Measurements from ENCODE around the gene CRIM1.

The CRIM1 gene

DNA sequence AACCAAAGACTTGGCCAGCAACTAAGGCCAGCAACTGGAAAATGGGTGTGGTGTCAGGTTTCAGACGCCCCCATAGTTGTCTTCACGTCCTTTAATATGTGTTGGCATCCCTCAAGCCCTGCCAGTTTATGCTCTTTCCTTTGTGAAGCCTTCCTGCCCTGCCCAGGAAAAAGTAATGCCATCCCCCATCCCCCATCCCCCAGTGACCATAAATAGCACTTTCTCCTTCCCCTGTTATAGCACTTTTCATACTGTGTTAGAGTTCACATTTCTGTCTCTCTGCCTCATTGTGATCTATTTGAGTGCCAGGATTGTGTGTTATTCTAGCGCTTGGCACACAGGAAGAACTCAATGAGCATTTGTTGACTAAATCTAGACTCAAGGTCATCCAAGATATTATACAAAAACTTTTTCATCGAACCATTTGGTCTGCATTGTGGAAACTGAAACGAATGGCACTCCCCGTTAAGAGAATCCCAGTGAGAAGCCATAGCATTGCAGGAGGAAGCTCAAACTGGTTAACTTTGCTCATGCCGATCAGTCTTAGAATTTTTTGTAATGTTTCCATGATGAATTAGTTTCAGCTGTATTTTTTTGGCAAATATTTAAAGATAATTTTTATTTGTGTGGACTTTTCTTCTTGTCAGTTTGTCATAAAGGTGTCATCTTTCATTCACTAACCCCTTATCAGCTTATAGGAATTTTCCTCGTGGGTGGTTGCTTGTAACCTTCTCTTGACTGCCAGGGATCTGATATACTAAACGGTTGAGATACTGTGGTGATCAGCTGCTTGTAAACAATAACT lies 15.7 kb downstream of the CRIM1 start:
- DNase-seq (ENCODE audit: low read depth in 2 of 2): no peak

DNA sequence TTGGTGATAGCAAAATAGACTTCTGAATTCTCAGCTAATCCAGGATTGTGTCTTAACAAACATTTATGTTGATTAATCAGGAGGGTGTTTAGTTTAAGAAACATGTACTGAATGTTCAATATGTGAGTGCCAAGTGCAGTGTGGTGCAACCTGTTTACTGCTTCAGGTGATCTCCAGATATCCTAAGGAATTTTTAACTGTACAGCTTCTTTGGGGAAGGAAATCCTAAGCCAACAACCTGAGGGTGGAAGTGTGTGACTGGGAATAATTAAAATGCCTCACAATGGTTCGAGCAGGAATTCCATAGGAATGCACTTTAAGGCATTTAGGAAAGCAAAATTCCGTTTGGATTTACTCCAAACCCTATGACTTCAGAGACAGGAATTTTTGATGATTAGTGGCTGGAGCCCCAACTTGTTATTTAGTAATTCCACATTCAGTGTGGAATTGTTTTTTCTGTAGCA lies 16.4 kb downstream of the CRIM1 start:
- DNase-seq (ENCODE audit: low read depth in 2 of 2): no peak

DNA sequence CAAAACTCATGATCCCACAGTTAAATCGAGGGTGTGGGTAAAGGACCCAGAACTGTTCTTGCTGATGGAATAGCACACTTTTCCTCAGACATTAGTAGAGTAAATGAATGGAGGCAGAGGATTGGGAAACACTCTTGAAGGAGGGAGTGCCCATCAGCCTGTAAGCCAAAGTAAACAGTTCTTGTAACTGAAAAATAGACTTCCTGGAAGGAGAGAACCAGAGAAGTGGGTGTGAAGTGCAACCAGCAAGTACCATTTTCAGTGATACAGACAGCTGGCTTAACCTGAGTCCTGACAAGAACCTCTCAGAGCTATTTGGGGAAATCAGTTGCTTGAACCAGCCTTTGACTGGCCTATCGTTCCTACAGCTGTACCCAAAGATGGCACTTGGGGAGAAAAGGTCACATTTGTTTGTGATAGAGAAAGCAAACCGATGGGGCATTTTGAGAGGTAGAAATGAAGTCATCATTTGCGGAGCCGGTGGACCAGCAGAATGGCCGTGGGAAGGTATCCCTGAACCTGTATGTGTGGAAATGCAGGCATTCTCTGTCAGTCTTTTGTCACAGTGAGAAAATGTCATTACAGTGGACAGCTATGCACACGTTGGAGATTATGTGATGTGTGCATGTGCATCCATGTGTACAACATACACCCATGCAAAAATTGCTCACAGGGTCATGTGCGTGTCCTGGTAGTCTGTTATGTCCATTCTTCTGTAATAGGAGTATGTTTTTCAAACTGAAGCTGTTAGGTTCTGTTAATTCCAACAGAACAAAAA lies 17.8 kb downstream of the CRIM1 start:
- no peak for DNase-seq (ENCODE audit: low read depth in 2 of 2)

DNA sequence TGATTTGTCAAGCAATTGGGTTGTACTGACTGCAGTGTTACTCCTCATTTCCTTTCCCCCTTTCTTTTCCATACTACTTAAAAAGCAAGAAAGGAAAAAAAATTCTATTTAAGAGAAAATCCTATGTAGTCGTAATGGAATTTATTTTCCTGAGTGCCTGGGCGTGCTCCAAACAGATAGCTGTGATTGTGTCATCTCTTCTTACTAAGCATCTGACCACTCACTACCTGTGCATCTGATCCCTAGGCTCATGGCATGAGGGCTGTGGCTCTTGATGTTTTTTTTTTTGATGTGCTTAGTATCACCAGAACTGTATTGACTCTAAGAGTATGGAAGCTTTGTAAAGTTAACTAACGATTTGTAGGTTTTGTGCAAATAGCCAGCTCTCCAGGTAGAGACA lies 19.0 kb downstream of the CRIM1 start:
- no peak for DNase-seq (ENCODE audit: low read depth in 2 of 2)

DNA sequence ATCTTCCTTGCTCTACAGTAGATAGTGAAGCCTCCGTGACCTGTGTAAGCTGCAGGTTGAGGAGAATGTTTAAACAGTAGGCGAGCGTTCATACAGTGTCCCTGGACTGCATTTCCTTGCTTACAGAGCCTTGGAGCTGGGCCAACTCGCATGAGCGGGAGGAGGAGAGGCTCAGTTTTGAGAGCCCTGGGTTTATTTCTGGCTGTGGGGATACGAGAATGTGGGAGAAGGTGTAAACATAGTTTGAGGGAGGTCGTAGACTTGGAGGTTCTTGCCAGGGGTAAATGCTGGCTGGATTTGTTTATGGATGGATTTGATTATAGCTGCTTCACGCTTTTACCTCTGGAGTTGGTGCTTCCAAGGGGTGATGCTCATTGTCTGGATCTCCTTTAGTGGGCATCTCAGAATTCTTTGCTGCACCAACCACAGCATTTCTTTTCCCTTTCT lies 20.8 kb downstream of the CRIM1 start:
- DNase-seq (ENCODE audit: low read depth in 2 of 2): no peak

DNA sequence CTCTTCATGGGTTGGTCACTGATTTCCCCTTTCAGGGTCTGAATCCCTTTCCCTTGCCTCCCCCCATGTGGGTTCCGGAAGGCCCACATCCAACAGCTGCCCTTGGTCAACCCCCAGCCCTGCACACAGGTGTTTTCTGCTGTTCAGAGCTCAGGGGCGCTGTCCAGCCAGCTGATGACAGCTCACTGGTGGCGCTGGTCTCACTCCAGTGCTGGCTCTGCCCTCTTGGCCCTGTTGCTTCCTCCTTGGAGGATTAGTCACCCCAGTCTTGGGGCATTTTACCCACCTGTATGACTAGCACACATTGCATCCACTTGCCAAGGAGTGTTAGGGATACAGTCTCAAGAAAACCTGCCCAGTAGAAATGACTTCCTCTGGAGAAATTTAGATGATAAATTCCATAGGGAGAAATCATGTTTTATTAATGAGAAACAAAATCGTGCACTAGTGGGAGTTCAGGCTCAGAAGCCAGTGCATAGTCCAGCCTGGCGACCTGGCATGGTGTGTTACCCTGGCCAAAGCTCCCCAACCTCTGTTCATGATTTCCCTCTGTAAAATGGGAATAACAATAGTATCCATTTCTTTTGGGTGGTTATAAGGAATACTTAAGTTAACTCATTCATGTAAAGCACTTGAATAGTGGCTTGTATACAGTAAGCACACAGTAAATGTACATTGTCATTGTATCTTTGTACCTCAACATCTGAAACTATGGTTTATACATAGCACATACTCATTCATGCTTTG lies 21.6 kb downstream of the CRIM1 start:
- DNase-seq (ENCODE audit: low read depth in 2 of 2): no peak

DNA sequence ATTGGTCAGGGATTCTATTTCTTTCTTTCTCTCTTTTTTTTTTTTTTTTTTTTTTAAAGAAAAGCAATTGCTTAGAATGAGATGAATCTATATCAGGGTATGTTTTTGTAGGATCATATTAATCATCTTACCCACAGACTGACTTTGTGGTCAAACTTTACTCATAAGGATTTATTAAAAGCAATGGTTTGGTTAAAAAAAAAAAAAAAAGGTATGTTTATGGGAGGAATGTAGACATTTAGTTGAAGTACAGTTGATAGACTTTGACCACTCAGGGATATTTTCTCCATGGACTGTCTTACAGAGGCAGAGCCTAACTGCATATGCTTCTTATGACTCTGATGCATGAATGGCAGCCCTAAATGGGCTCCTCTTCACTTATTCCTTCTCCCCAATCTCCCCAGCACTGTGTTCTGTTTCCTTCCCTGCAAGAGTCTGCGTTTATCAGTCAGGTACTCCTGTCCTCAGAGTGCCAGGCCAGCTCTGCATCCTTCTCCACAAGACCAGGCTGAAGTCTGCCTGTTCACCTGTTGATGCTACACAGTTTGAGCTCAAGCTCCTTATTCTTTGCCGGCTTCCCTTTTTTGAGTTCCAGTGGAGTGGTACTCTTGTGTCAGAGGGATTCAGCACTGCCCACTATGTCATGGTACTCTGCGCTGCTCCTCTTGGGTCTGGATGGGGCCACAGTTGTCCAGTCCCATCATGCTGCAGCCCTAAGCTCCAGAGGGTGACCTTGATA lies 24.3 kb downstream of the CRIM1 start:
- no peak for DNase-seq (ENCODE audit: low read depth in 2 of 2)

DNA sequence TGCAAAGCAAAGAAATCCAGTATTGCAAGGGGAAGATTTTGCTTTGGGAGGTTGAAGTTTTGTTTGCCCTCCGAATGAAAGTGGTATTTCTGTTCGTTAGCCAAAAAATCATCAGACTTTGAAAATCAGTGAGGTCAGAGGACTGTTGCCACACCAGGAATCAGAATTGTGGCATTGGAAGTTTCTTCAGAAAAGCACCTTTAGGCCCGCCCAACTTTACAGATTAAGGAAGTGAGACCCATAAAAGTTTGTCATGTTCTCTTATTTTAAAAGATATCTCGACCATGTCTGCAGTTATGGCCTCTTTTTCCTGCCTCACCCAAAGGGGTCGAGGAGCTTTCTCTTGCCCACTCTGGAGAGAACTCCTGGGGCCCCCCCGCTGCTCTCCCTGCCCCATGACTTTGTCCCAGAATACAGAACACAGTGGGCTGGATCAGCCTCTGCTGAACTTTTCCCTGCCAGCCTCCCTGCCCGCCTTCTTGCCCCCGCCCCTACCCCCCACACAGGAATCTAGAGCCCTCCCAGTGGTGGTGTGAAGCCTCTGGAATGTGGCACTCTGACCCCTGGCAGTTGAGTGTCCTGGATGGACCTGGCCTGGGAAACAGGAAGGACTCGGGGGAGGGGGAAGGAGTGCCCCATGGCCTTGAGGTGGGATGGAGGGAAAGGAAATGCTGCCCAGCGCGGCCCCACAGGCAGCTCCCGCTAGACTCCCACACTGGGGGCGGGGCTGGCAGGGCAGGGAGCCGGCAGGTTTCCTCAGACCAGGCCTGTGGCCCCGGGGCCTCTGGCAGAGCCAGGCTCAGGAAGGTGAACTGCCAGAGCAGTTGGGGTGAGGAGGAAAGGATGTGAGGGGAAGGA lies 25.3 kb downstream of the CRIM1 start:
- DNase-seq (ENCODE audit: low read depth in 2 of 2): no peak

DNA sequence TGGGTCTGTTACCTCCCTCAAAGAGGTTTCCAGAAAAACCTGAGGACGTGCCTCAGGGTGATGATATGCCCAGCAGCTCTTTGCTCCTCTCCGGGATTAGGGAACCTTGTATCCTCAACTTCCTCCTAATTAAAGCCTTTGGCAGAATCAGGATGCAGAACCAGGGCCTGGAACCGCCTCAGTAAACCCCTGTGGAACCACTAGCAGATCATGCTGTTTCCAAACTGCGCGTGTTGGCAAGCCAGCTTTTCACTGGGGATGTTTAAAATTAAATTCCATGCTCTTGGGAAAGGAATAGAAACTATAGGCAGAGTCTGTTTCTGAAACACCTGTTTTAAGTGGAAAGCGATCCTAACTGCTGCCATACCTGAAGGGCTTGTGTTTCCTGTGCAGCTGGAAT lies 26.4 kb downstream of the CRIM1 start:
- no peak for DNase-seq (ENCODE audit: low read depth in 2 of 2)

DNA sequence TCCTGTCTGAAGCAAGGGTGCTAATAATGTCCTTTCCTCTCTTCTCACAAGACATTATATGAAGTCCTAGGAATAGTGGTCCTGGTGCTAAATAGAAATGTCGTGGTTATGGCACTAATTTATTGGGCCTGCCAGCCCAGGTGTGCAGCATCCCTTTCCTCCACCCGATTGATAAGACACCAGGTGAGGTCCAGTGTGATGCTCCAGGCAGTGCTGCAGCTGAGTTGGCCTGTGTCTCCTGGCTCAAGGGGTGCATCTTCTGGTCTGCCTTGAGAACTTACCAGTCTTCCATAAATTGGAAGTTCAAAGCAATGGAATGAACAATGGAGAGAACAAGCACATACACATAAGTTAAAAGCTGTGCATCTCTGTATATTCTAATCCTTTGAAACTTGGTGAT lies 26.9 kb downstream of the CRIM1 start:
- no peak for DNase-seq (ENCODE audit: low read depth in 2 of 2)

DNA sequence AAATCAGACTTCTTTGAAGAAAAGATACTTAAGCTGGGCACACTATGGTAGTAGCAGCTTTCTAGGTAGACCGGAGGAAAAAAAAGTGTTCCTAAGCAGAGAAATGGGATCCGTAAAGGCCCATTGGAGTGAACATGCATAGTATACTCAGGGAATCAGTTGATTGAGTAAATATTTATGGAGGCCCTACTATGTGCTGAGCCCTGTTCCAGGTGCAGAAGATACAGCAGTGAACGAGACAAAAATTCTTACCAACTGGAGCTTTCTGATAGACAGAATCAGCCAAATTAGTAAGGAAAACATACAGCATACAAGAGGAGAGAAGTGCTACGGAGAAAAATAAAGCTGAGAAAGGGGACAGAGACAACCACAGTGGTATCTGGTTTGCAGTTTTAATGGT lies 28.1 kb downstream of the CRIM1 start:
- no peak for DNase-seq (ENCODE audit: low read depth in 2 of 2)

DNA sequence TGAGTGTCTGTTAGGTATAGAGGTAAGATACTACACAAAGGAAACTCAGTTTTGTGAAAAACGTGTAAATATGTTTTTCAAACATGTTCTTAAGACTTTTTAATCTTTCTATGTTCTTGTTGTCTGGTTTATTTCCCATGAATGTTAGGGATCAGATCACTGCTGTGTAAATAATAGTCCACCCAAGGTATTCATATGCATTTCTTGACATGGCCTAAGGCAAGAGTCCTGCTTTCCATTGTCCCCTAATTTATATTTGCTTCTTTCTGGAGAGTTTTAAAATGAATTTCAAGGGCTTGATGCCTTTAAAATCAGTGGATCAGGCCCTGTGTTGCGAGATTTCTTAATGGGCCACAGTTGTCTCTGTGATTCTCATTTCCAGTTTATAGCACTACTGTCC lies 28.9 kb downstream of the CRIM1 start:
- no peak for DNase-seq (ENCODE audit: low read depth in 2 of 2)

DNA sequence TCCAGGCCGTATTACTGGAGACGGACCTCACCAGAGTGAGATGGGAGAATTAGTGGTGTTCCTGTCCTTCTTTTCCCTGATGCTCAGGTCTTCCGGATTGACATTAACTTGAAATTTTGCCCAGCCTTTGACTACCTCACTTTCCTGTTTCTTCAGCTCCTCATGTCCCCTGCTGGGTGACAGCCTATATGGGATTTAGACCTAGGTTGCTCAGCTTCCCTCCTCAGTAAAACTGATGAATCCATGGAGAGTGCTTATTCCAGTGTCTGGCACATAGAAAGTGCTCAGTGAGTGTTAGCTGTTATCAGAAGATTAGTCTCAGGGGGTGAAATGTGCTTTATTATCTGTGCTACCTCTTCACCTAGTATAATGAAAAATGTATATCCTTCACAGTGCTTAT lies 30.0 kb downstream of the CRIM1 start:
- DNase-seq (ENCODE audit: low read depth in 2 of 2): no peak

DNA sequence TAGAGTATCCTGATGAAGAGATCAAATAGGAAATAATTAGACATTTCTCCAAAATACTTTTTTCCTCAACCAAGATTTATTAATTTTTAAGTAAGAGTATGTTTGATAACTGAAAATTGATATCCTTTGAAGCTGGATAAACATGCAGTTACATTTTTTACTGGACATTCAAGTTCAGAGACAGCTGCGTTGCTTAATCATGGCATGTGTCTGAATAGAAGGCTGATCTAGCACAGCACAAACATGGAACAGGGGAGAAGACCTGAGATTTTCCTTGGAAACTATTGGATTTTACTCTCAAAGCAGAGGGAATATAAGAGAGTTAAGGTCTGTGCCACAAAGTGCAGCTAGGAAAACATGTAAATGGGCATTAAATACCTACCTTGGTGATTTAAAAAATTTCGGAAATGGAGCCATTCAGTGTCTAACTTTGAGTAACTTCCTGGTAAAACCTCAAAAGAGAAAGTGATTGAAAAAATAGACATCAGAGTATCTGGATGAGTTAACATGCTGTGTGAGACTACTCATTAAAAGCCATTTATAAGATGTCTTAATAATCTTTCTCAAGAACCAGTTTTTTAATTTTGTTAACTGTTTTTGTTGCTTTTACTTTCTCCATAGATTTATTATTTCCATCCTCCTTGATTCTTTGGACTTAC lies 31.8 kb downstream of the CRIM1 start:
- no peak for DNase-seq (ENCODE audit: low read depth in 2 of 2)

DNA sequence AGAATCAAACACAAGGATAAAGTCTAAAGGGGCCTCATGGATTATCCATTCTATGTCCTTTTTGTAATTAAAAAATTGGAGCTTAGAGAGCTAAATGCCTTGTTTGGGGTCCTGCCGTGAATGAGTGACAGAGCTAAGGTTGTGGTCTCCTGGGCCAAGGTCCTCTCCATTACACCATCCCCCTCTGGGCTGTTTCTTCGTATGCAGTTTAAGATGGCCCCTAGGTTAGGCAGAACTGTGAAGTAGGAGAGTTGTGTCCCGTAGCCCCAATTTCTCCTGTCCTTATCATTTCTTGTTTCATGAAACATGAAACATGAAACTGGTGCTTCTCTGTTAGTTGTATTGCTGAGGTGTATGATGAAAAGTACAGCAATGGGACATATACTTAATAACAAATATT lies 32.9 kb downstream of the CRIM1 start:
- DNase-seq (ENCODE audit: low read depth in 2 of 2): no peak

DNA sequence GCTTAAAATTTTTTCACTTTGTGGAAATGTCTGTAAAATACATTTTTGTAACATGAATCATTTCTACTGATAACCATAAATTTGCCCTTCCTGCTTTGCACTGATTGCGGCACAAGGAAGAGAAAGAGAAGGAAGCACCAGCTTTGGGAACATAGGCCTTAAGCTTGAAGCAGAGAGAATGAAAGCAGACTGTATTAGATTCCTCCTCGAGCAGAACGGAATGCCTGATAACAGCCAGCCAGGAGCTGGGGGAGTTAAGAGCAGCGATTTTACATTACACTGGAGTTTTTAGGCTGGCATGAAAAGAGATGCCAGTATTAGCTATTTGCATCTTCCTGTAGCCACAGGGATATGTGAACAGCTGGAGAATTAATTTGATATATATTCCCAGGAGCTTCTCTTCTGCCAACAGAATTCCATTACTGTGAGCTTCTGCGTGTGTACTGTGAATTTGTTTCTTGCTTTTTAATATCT lies 33.5 kb downstream of the CRIM1 start:
- no peak for DNase-seq (ENCODE audit: low read depth in 2 of 2)

DNA sequence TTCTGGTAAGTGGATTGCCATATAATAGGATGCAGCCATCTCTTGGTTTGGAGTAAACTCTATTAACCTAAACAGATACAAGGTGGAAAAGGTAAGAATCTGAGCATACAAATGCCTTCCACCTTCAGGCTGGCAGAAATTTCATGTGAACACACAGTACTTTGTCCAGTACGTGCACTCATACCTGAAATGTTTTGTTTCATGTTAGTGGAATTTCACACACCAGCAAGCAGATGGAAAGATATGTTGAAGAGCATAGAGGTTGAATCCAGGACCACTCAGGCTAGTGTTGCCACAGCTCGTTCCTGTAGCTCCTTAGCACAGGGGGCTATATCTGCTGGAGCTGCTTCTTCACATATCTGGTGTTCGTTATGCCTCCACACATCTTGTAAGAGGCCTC lies 34.0 kb downstream of the CRIM1 start:
- no peak for DNase-seq (ENCODE audit: low read depth in 2 of 2)

DNA sequence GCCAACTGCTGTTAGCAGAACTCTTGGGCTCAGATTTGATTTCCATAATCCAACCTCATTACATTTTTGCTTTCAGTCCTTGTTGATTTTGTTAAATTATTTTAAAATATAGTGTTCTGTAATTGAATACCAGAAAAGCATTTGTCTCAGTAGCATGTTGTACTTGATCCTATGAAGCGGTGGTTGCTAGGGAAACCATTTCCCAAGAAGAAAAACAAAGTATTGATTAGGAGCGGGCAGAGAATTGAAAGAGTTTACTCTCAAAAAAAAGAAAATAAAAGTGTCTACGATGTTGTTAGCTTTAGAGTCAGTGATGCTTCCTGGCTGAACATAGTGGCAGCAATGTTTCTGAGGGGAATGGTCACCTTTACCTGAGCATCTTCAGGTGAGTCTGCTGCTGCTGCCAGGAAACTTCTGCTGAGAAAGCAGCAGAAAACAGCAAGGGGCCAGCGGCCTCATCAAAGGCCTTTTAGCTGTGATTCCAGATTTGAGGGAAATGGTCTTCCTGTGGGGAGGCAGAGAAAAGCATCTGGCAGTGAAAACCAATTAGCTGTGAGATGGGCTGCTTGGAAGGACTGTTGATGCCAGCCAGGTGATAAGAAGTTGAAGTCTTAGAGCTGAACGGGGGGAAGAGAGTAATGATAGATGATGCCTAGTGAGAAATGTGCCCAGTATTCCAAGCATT lies 37.1 kb downstream of the CRIM1 start:
- DNase-seq (ENCODE audit: low read depth in 2 of 2): no peak

DNA sequence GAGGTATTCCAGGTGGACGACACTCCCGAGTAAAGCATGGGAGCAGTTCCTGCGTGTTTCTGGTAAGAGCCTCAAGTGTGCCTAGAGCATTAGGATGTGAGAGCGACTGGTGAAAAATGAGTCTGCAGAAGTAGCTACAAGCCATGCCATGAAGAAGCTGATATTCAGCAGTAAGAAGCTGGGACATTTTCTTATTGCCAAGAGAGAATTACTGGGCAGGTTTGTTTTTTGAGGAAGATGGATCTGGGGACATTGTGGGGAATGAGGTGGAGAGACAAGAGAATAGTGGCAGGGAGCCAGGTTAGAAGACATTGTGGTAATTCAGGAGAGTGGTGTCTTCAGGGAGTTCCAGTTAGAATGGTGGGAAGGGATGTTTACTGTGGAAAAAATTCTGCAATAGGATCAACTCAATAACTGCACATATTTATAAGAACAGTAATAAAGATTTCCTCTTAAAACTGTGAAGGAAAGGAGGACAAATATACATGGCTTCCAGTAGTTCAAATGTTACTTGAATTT lies 38.2 kb downstream of the CRIM1 start:
- no peak for DNase-seq (ENCODE audit: low read depth in 2 of 2)

Data from stimulated activated CD8-positive, alpha-beta memory T cell treated with anti-CD3 and anti-CD28 coated beads, Interleukin-7, amount 100 ng/mL, for 4 hours (primary cell).